BLaER1 treated with 17β-estradiol and CSF1 and Interleukin-3, amounts not matched to agents 10 nM and 100 nM (cell line): ENCODE measurements around the gene DNAJB6.

ENCODE experiments used
- H3K27ac ChIP-seq, 11 experiments: shearing (Covaris generic); formaldehyde crosslinking; 2 replicates each; pipeline ENCODE4 v1.8.1; 2022
- H3K27me3 ChIP-seq, 11 experiments: shearing (Covaris generic); formaldehyde crosslinking; 2 replicates each; pipeline ENCODE4 v1.8.1; 2022
- H3K36me3 ChIP-seq, 11 experiments: shearing (Covaris generic); formaldehyde crosslinking; 2 replicates each; pipeline ENCODE4 v1.8.1; 2022
- H3K4me1 ChIP-seq, 10 experiments: shearing (Covaris generic); formaldehyde crosslinking; 2 replicates each; pipeline ENCODE4 v1.8.1; 2022
- H3K4me2 ChIP-seq, 11 experiments: shearing (Covaris generic); formaldehyde crosslinking; 2 replicates each; pipeline ENCODE4 v1.8.1; 2022
- H3K4me3 ChIP-seq, 10 experiments: shearing (Covaris generic); formaldehyde crosslinking; 2 replicates each; pipeline ENCODE4 v1.8.1; 2022
- H3K9ac ChIP-seq, 11 experiments: shearing (Covaris generic); formaldehyde crosslinking; 2 replicates each; pipeline ENCODE4 v1.8.1; 2022
- H3K9me3 ChIP-seq, 11 experiments: shearing (Covaris generic); formaldehyde crosslinking; replicated peaks in 1 of 11; 2 replicates each; pipeline ENCODE4 v1.8.1; 2022
- H4K20me1 ChIP-seq, 11 experiments: shearing (Covaris generic); formaldehyde crosslinking; 2 replicates each; pipeline ENCODE4 v1.8.1; 2022
- Cebpa-rat ChIP-seq, 11 experiments: shearing (Covaris generic); IDR thresholded peaks; 2 replicates each; pipeline ENCODE4 v1.8.1; 2022

The DNAJB6 gene

DNA sequence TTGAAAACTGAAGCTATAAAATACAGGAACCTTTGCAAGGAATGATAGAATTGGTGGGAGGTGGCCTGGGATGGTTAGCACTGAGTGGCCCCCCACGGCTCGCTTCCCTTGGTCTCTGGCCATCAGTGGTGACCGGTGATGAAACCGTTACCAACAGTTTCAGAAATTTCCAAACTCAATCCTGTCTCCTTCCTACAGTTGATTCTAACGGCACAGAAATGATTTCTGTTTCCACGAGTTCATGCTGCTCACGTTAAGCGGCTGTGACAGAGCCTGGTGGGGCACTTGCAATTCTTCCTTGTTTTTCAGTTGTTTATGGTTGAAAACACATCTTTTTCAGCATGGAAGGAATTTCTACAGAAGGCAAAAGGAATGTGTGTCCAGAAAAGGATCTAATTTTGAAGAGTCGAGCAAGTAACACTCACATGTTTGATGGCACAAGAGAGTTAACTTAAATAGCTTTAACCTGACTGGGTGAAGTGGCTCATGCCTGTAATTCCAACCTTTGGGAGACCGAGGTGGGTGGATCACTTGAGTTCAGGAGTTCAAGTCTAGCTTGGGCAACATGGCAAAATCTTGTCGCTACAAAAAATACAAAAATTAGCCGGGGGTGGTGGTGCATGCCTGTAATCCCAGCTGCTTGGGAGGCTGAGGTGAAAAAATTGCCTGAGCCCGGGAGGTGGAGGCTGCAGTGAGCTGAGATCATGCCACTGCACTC lies 100.1 kb downstream of the DNAJB6 start:
- no peak overlapping the region for H3K4me3 ChIP-seq
- no peak overlapping the region for H3K4me2 ChIP-seq
- H3K27ac ChIP-seq: no peak overlapping the region
- no peaks in the 10 kb centered on the region for H3K36me3 ChIP-seq
- no peaks in the 10 kb centered on the region for H3K9me3 ChIP-seq
- H3K27me3 ChIP-seq: peaks cover 0 to 5% (median 0%) of the 10 kb centered on the region in 11 experiments; a peak in 1 of 22 replicates
- H3K9ac ChIP-seq: no peak overlapping the region
- TF ChIP-seq Cebpa-rat (IDR thresholded peaks at IDR 0.05): no peak
- peaks cover 14 to 27% (median 23%) of the 10 kb centered on the region in 10 experiments for H3K4me1 ChIP-seq
- 0 out of 22 replicates have a peak, but pooled peaks cover 0 to 4% (median 0%) of the 10 kb centered on the region in 11 experiments for H4K20me1 ChIP-seq

DNA sequence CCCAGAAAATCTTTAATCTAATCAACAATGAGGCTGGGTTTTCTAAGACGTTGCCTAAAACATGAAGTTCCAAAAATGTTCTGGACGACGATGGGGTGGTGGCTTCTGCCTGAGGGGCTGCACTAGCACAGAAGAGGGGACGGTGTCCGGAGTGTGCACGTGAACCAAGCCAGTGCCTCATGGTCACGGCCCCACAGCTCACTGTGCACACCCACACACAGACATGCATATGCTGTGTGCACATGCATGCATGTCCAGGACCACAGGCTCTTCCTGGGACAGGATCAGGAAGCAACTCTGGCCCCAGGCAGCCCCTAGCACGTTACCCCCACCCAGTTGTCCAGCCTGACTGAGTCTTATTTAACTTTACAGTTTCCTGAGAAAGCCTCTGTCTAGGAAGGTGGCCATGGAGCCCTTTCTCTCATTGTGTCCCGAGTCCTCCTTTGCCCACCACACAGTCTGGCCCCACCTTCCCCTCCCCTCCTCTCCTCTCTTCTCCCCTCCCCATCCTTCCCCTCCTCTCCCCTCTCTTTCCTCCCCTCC lies 100.8 kb downstream of the DNAJB6 start:
- TF ChIP-seq Cebpa-rat (IDR thresholded peaks at IDR 0.05): no peak

GRCh38 chr7:157438121-157439025 lies 101.6 kb downstream of the DNAJB6 start:
- Histone ChIP-seq H3K27ac (no peak overlapping the region), H4K20me1 (no peaks in the 10 kb centered on the region), H3K9ac (no peak overlapping the region), H3K4me3 (no peak overlapping the region), H3K9me3 (peaks cover 0 to 12% (median 0%) of the 10 kb centered on the region in 11 experiments; a peak in 6 of 22 replicates), H3K4me1 (peaks cover 5 to 14% (median 11%) of the 10 kb centered on the region in 10 experiments; a peak in 18 of 20 replicates), H3K36me3 (no peaks in the 10 kb centered on the region), H3K4me2 (no peak overlapping the region), H3K27me3 (no peaks in the 10 kb centered on the region)
- no peak for TF ChIP-seq Cebpa-rat (IDR thresholded peaks at IDR 0.05)

More for the DNA sequence above, 100.8 kb downstream of the DNAJB6 start:
- no peak overlapping the region for H3K4me3 ChIP-seq
- H3K9me3 ChIP-seq: peaks cover 0 to 5% (median 0%) of the 10 kb centered on the region in 11 experiments; a peak in 6 of 22 replicates
- H3K36me3 ChIP-seq: no peaks in the 10 kb centered on the region
- H3K27me3 ChIP-seq: no peaks in the 10 kb centered on the region
- H3K4me1 ChIP-seq: peaks cover 7 to 21% (median 16%) of the 10 kb centered on the region in 10 experiments
- no peak overlapping the region for H3K27ac ChIP-seq
- no peak overlapping the region for H3K4me2 ChIP-seq
- H4K20me1 ChIP-seq: no peaks in the 10 kb centered on the region
- no peak overlapping the region for H3K9ac ChIP-seq

DNA sequence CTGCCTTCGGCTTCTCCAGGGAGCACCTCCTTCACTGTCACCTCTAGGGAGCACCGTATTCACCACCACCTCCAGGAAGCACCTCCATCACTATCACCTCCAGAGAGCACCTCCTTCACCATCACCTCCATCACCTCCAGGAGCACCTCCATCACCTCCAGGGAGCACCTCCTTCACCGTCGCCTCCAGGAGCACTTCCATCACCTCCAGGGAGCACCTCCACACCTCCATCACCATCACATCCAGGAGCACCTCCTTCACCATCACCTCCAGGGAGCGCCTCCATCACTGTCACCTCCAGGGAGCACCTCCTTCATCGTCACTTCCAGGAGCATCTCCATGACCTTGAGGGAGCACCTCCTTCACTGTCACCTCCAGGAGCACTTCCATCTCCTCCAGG lies 102.3 kb downstream of the DNAJB6 start:
- Histone ChIP-seq H3K36me3 (no peaks in the 10 kb centered on the region), H3K4me3 (no peak overlapping the region), H3K9ac (no peak overlapping the region), H3K4me2 (no peak overlapping the region), H3K9me3 (peaks cover 0 to 12% (median 0%) of the 10 kb centered on the region in 11 experiments; a peak in 6 of 22 replicates), H3K4me1 (peaks cover 5 to 14% (median 11%) of the 10 kb centered on the region in 10 experiments; a peak in 18 of 20 replicates), H3K27ac (no peak overlapping the region), H3K27me3 (no peaks in the 10 kb centered on the region), H4K20me1 (no peaks in the 10 kb centered on the region)
- no peak for TF ChIP-seq Cebpa-rat (IDR thresholded peaks at IDR 0.05)

DNA sequence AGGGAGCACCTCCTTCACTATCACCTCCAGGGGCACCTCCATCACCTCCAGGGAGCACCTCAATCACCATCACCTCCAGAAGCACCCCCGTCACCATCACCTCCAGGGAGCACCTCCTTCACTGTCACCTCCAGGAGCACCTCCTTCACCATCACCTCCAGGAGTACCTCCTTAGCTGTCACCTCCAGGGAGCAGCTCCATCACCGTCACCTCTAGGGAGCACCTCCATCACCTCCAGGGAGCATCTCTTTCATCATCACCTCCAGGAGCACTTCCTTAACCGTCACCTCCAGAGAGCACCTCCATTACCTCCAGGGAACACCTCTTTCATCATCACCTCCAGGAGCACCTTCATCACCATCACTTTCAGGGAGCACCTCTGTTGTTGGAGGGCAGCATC lies 103.0 kb downstream of the DNAJB6 start:
- H4K20me1 ChIP-seq: no peaks in the 10 kb centered on the region
- H3K27ac ChIP-seq: no peak overlapping the region
- H3K9ac ChIP-seq: no peak overlapping the region
- H3K4me1 ChIP-seq: peaks cover 5 to 20% (median 14%) of the 10 kb centered on the region in 10 experiments; a peak in 18 of 20 replicates
- no peak overlapping the region for H3K4me3 ChIP-seq
- H3K27me3 ChIP-seq: no peaks in the 10 kb centered on the region
- peaks cover 0 to 12% (median 0%) of the 10 kb centered on the region in 11 experiments; a peak in 6 of 22 replicates for H3K9me3 ChIP-seq
- TF ChIP-seq Cebpa-rat (IDR thresholded peaks at IDR 0.05): no peak
- H3K4me2 ChIP-seq: peak overlapping the region in 1 of 11 experiments; percentile 70; a peak in 2 of 22 replicates
- H3K36me3 ChIP-seq: no peaks in the 10 kb centered on the region

GRCh38 chr7:157440346-157441022 lies 103.7 kb downstream of the DNAJB6 start:
- Histone ChIP-seq H3K9ac (no peak overlapping the region), H3K27me3 (peaks cover 0 to 4% (median 0%) of the 10 kb centered on the region in 11 experiments; a peak in 1 of 22 replicates), H3K4me2 (peak overlapping the region in 10 of 11 experiments; percentile 34 to 75 (median 61); a peak in 19 of 22 replicates), H3K4me1 (peaks cover 5 to 27% (median 20%) of the 10 kb centered on the region in 10 experiments; a peak in 18 of 20 replicates), H3K4me3 (no peak overlapping the region), H3K27ac (no peak overlapping the region), H4K20me1 (no peaks in the 10 kb centered on the region), H3K9me3 (peaks cover 0 to 12% (median 0%) of the 10 kb centered on the region in 11 experiments; a peak in 6 of 22 replicates), H3K36me3 (no peaks in the 10 kb centered on the region)
- no peak for TF ChIP-seq Cebpa-rat (IDR thresholded peaks at IDR 0.05)

GRCh38 chr7:157441023-157441399 lies 104.2 kb downstream of the DNAJB6 start:
- Histone ChIP-seq H3K4me3 (no peak overlapping the region), H3K9me3 (peaks cover 0 to 12% (median 0%) of the 10 kb centered on the region in 11 experiments; a peak in 6 of 22 replicates), H3K4me1 (peaks cover 5 to 27% (median 20%) of the 10 kb centered on the region in 10 experiments; a peak in 18 of 20 replicates), H3K36me3 (no peaks in the 10 kb centered on the region), H3K27ac (no peak overlapping the region), H4K20me1 (no peaks in the 10 kb centered on the region), H3K4me2 (peak overlapping the region in 10 of 11 experiments; percentile 34 to 75 (median 61); a peak in 19 of 22 replicates), H3K27me3 (peaks cover 0 to 5% (median 0%) of the 10 kb centered on the region in 11 experiments; a peak in 1 of 22 replicates), H3K9ac (no peak overlapping the region)
- TF ChIP-seq Cebpa-rat (IDR thresholded peaks at IDR 0.05): no peak

DNA sequence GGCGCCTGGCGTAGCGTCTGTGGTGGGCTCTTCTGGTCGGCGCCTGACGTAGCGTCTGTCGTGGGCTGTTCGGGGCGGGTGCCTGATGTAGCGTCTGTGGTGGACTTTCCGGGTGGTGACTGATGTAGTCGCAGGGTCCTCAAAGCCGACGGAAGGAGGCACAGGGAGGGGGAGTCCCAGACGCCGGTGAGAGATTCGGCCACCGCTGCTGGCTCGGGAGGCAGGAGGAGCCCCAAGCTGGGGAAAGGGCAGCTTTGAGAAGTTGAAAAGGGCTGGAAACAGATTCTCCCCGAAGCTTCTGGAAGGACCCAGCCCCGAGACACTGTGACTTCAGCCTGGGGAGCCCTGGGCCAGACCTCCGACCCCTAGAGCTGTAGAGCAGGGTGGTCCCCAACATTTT lies 105.7 kb downstream of the DNAJB6 start:
- Histone ChIP-seq H3K9ac (no peak overlapping the region), H3K4me1 (peaks cover 5 to 27% (median 20%) of the 10 kb centered on the region in 10 experiments; a peak in 18 of 20 replicates), H3K27ac (no peak overlapping the region), H3K27me3 (peaks cover 0 to 5% (median 0%) of the 10 kb centered on the region in 11 experiments; a peak in 1 of 22 replicates), H3K9me3 (peaks cover 0 to 12% (median 0%) of the 10 kb centered on the region in 11 experiments; a peak in 6 of 22 replicates), H3K4me2 (no peak overlapping the region), H3K36me3 (no peaks in the 10 kb centered on the region), H4K20me1 (no peaks in the 10 kb centered on the region), H3K4me3 (no peak overlapping the region)
- TF ChIP-seq Cebpa-rat (IDR thresholded peaks at IDR 0.05): no peak
